IMR-90 (cell line): ENCODE results near the gene HIVEP1. TPM values are rescaled to one million over a fixed set of nuclear protein-coding genes. Genes with fewer than 3 reads are reported as not detected.

ENCODE experiments used
- ATAC-seq: fragments of 200-7000 bp; cut with Tn5 transposase; 2 replicates; pipeline ENCODE4 v1.9.1; 2020; ENCODE audit warnings: low read depth, mild to moderate bottlenecking, moderate library complexity
- BruUV-seq: library from RNA; stranded (reverse); fragments of 400-500 nt; replicated peaks from 2 replicates; lab custom pipeline; 2021; lab: Mats Ljungman, UMichigan
- CTCF ChIA-PET: fragments of 300-600 bp; formaldehyde crosslinking; extraction: SDS; loops from one replicate; lab custom pipeline; 2021; ENCODE audit warnings: antibody characterized with exemption; lab: Yijun Ruan, JAX
- POLR2A ChIA-PET: fragments of 300-600 bp; sonication (Branson Sonifier 250); formaldehyde crosslinking; loops from one replicate; lab custom pipeline; 2022; ENCODE audit warnings: antibody characterized with exemption; ENCODE audit not compliant: unreplicated experiment; lab: Charles Lee
- DNase-seq: peaks from one replicate; pipeline ENCODE4 v3.0.0; 2013
- H2AFZ ChIP-seq: replicated peaks from 2 replicates; pipeline ENCODE3; 2013; ENCODE audit warnings: low read length, mild to moderate bottlenecking; ENCODE audit not compliant: poor library complexity
- H2AK5ac ChIP-seq: 2 replicates; pipeline ENCODE4 v1.6.1; 2013; ENCODE audit warnings: low read depth, low read length, inconsistent platforms
- H2AK9ac ChIP-seq: replicated peaks from 2 replicates; pipeline ENCODE3; 2013; ENCODE audit warnings: mild to moderate bottlenecking, low read depth, low read length, moderate library complexity; ENCODE audit not compliant: poor library complexity
- H2BK120ac ChIP-seq: 2 replicates; pipeline ENCODE4 v1.6.1; 2013; ENCODE audit warnings: low read depth, low read length, inconsistent platforms
- H2BK15ac ChIP-seq: 3 replicates; pipeline ENCODE4 v1.6.1; 2013; ENCODE audit warnings: low read depth, low read length, inconsistent platforms
- H2BK20ac ChIP-seq: 2 replicates; pipeline ENCODE4 v1.6.1; 2013; ENCODE audit warnings: low read depth, mild to moderate bottlenecking, inconsistent platforms, low read length, moderate library complexity
- H2BK5ac ChIP-seq: 2 replicates; pipeline ENCODE4 v1.6.1; 2013; ENCODE audit warnings: mild to moderate bottlenecking, low read depth, low read length, inconsistent platforms; ENCODE audit not compliant: poor library complexity, severe bottlenecking
- H3K14ac ChIP-seq: replicated peaks from 2 replicates; pipeline ENCODE4 v1.6.1; 2013; ENCODE audit warnings: low read depth, low read length, inconsistent platforms
- H3K18ac ChIP-seq: 2 replicates; pipeline ENCODE4 v1.6.1; 2013; ENCODE audit warnings: low read depth, low read length, control low read depth
- H3K23ac ChIP-seq: 2 replicates; pipeline ENCODE4 v1.6.1; 2013; ENCODE audit warnings: low read depth, low read length, inconsistent platforms
- H3K27ac ChIP-seq: 2 replicates; pipeline ENCODE4 v1.5.1; 2013; ENCODE audit warnings: mild to moderate bottlenecking, control low read depth, low read length; ENCODE audit not compliant: insufficient read depth
- H3K27me3 ChIP-seq: 2 replicates; pipeline ENCODE4 v1.6.1; 2013; ENCODE audit warnings: low read length; ENCODE audit not compliant: control insufficient read depth, insufficient read depth
- H3K36me3 ChIP-seq: 2 replicates; pipeline ENCODE4 v1.6.1; 2013; ENCODE audit warnings: low read length, mixed read lengths; ENCODE audit not compliant: control insufficient read depth, insufficient read depth
- H3K4ac ChIP-seq: 2 replicates; pipeline ENCODE4 v1.6.1; 2013; ENCODE audit warnings: low read depth, low read length, inconsistent platforms
- H3K4me1 ChIP-seq: 2 replicates; pipeline ENCODE4 v1.6.1; 2013; ENCODE audit warnings: low read length, mixed read lengths; ENCODE audit not compliant: control insufficient read depth, insufficient read depth
- H3K4me2 ChIP-seq: 2 replicates; pipeline ENCODE4 v1.6.1; 2013; ENCODE audit warnings: low read depth, mild to moderate bottlenecking, control low read depth, low read length, moderate library complexity
- H3K4me3 ChIP-seq: 2 replicates; pipeline ENCODE4 v1.5.1; 2013; ENCODE audit warnings: low read depth, mild to moderate bottlenecking, control low read depth, low read length, moderate library complexity; ENCODE audit not compliant: insufficient read depth
- H3K56ac ChIP-seq: 2 replicates; pipeline ENCODE4 v1.6.1; 2013; ENCODE audit warnings: low read length, inconsistent platforms; ENCODE audit not compliant: insufficient read depth; ENCODE audit errors: extremely low read depth
- H3K79me1 ChIP-seq, 2 experiments: 2 replicates each; pipeline ENCODE4 v1.6.1; 2013; ENCODE audit warnings: low read length in 2 of 2, inconsistent platforms in 1 of 2, low read depth in 1 of 2
- H3K9ac ChIP-seq: 2 replicates; pipeline ENCODE4 v1.6.1; 2013; ENCODE audit warnings: low read depth, low read length, control low read depth
- H3K9me1 ChIP-seq: 2 replicates; pipeline ENCODE4 v1.6.1; 2013; ENCODE audit warnings: low read length, inconsistent platforms; ENCODE audit not compliant: insufficient read depth
- H3K9me3 ChIP-seq: 2 replicates; pipeline ENCODE4 v1.6.1; 2013; ENCODE audit warnings: low read length; ENCODE audit not compliant: control insufficient read depth, insufficient read depth
- H4K20me1 ChIP-seq: 2 replicates; pipeline ENCODE4 v1.6.1; 2013; ENCODE audit warnings: low read length, inconsistent platforms; ENCODE audit not compliant: insufficient read depth
- H4K5ac ChIP-seq: 2 replicates; pipeline ENCODE4 v1.6.1; 2013; ENCODE audit warnings: mild to moderate bottlenecking, low read depth, low read length, control low read depth
- H4K8ac ChIP-seq, 2 experiments: 2 replicates each; pipeline ENCODE4 v1.6.1; 2013; ENCODE audit warnings: low read depth in 2 of 2, low read length in 2 of 2, control low read depth in 1 of 2, inconsistent platforms in 1 of 2
- H4K91ac ChIP-seq: 2 replicates; pipeline ENCODE4 v1.6.1; 2013; ENCODE audit warnings: low read depth, low read length, inconsistent platforms; ENCODE audit not compliant: insufficient read depth
- CEBPB ChIP-seq: IDR thresholded peaks from 2 replicates; pipeline ENCODE4 v1.6.1; 2012; ENCODE audit warnings: low read depth, low read length, improper control_type of control experiment
- FOS ChIP-seq: fragments of 150-350 bp; IDR thresholded peaks from 2 replicates; pipeline ENCODE4 v1.6.1; 2016; ENCODE audit warnings: low read depth, low read length
- MAZ ChIP-seq: IDR thresholded peaks from 2 replicates; pipeline ENCODE4 v1.6.1; 2012; ENCODE audit warnings: low read depth, mild to moderate bottlenecking, low read length, improper control_type of control experiment, moderate library complexity, borderline replicate concordance
- WGBS, 2 experiments: methylation state at CpG; one replicate each; pipeline versions ENCODE4 v1.1.5 to v1.1.7; 2013; ENCODE audit warnings: missing lambda C conversion rate in 2 of 2; ENCODE audit not compliant: insufficient read length in 1 of 2; ENCODE audit errors: extremely low coverage in 2 of 2; 5-methylcytosine and 5-hydroxymethylcytosine counted together
- dilution Hi-C: fragments of 300-500 bp; cut with HindIII; formaldehyde crosslinking; loops from one replicate; pipeline ENCODE4 v1.14.3; 2018; ENCODE audit warnings: low sequenced_read_pairs; ENCODE audit not compliant: unreplicated experiment
- in situ Hi-C: fragments of 300-500 bp; cut with MboI; formaldehyde crosslinking; loops from 3 replicates; pipeline ENCODE4 v1.14.3; 2019; ENCODE audit warnings: low sequenced_read_pairs, inconsistent platforms, mixed read lengths
- intact Hi-C: fragments of 100-400 bp; cut with micrococcal nuclease; formaldehyde crosslinking; loops from 2 replicates; pipeline ENCODE4 v1.10.0; 2022
- polyA plus RNA-seq, 3 experiments: library from polyadenylated mRNA; depleted of rRNA; stranded (reverse); fragments of >200 nt; gene quantifications; 2 replicates each; pipeline ENCODE4 v1.2.3, GENCODE V29; 2012; ENCODE audit warnings: low replicate concordance in 1 of 3
- total RNA-seq: library from RNA; depleted of rRNA; stranded (reverse); fragments of >200 nt; gene quantifications from 2 replicates; pipeline ENCODE4 v1.2.3, GENCODE V29; 2012
- TF ChIP-seq, protein P1 (sequence below): fragments of 150-350 bp; IDR thresholded peaks from 2 replicates; pipeline ENCODE4 v1.6.1; 2017; ENCODE audit warnings: mild to moderate bottlenecking, antibody characterized with exemption, low read length, low read depth

Gene HIVEP1
- total and polyA plus RNA-seq, 2 of the 4 experiments (the other 2 are of a cell fraction) = 13.0 to 17.2 TPM

GRCh38 chr6:11971154-11971553, 41.0 kb upstream of the HIVEP1 start:
- no TSS peak for BruUV-seq
- no peaks in the 10 kb centered on the region for H3K36me3 ChIP-seq
- no peaks in the 10 kb centered on the region for H3K27me3 ChIP-seq
- peak overlapping the region; percentile 74 for H2BK20ac ChIP-seq
- no peaks in the 10 kb centered on the region for H4K20me1 ChIP-seq
- peak overlapping the region; percentile 78 for H2BK5ac ChIP-seq
- H2AK5ac ChIP-seq = no peak overlapping the region; the same call in 1 of the 2 replicates
- POLR2A ChIA-PET = no interaction called here
- peak overlapping the region; percentile 91 for H2BK120ac ChIP-seq
- intact Hi-C loops = no loop called here
- CTCF ChIA-PET = no interaction called here
- H2AK9ac ChIP-seq = no peak overlapping the region
- in situ Hi-C loops = no loop called here
- TF ChIP-seq, protein P1, sequence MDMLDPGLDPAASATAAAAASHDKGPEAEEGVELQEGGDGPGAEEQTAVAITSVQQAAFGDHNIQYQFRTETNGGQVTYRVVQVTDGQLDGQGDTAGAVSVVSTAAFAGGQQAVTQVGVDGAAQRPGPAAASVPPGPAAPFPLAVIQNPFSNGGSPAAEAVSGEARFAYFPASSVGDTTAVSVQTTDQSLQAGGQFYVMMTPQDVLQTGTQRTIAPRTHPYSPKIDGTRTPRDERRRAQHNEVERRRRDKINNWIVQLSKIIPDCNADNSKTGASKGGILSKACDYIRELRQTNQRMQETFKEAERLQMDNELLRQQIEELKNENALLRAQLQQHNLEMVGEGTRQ = no peak
- TF ChIP-seq FOS = peak; percentile 78
- peak; percentile 17; the same call in 1 of the 2 replicates for TF ChIP-seq MAZ
- TF ChIP-seq CEBPB = peak; percentile 16; the same call in 1 of the 2 replicates
- no CpG with 5 or more reads among the region's 2 CpGs for WGBS, 2 experiments
- peak overlapping the region; percentile 89 for H3K18ac ChIP-seq
- peak overlapping the region; percentile 97 for H3K27ac ChIP-seq
- peak overlapping the region; percentile 31; the same call in 1 of the 2 replicates for H3K56ac ChIP-seq
- DNase-seq (peak; percentile 94), ATAC-seq (peak; percentile 88)
- peak overlapping the region; percentile 89; the same call in 1 of the 2 replicates for H4K5ac ChIP-seq
- peak overlapping the region; percentile 70 for H3K4me2 ChIP-seq
- no peaks in the 10 kb centered on the region for H3K9me3 ChIP-seq
- H3K23ac ChIP-seq = 0 out of 2 replicates have a peak overlapping the region, but pooled peaks have one; percentile 66
- peak overlapping the region; percentile 46; the same call in 2 of the 3 replicates for H2BK15ac ChIP-seq
- H4K91ac ChIP-seq = peak overlapping the region; percentile 62
- H3K79me1 ChIP-seq = no peaks in the 10 kb centered on the region; a peak in 1 of 4 replicates
- H4K8ac ChIP-seq = peak overlapping the region; percentile 73 to 76; a peak in 3 of 4 replicates
- peak overlapping the region; percentile 69; the same call in 1 of the 2 replicates for H3K9ac ChIP-seq
- peak overlapping the region; percentile 88 for H3K4ac ChIP-seq
- H3K4me3 ChIP-seq = no peak overlapping the region
- dilution Hi-C loops = no loop called here
- H3K9me1 ChIP-seq = peaks cover 16% of the 10 kb centered on the region
- H3K4me1 ChIP-seq = peaks cover 16% of the 10 kb centered on the region
- H3K14ac ChIP-seq = peak overlapping the region; percentile 73
- no peak overlapping the region for H2AFZ ChIP-seq
